ENCODE results near the gene GALNT2.

GALNT2 gene

DNA sequence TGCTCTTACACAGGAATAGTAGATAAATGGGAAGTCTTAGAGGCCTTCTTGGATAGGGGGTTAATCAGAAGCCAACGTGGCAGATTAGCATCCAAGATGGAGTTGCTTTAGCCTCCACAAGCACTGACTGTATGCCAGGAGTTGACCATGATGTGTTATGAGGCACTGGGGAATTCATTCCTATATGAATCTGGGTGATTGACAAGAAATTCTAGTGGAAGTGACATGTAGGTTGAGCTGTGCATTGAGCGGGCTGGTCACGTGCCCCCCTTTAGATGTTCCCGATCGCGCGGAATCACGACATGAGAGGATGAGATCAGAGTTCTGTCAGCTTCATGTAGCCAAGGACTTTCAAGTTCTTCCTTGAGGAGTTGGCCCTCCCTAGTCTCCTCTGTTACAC is 31.7 kb downstream of the GALNT2 start:
- H3K36me3 ChIP-seq (replicated peaks in 1 of 2; ENCODE audit: control insufficient read depth in 2 of 2, insufficient read depth in 2 of 2, low read length in 2 of 2), result peaks cover 0 to 4% of the 10 kb centered on the region in 2 donors

DNA sequence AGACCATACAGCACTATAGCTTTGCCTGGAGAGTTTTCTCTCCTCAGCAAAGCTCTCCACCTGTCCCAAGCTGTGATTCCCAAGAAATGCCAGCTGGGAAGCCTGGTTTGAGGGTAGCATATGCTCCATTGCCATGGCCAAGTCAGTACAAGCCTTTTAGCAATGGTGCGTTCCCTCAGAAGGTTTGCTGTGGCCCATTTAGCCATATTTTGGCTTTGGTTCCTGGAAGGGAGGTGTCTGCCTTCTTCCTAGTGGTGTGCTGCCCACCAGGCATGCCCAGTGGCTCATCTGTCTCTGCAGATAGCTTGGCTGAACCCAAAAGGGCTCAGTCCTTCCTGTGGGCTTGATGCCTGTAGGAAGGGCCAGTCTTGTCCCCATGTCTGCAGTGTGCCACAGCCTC is 32.4 kb downstream of the GALNT2 start:
- DNase-seq (ENCODE audit: low spot score), result no peak
- H3K9me3 ChIP-seq (replicated peaks in 1 of 2; ENCODE audit: control insufficient read depth in 2 of 2, insufficient read depth in 1 of 2, low read depth in 1 of 2, low read length in 2 of 2), result no peaks in the 10 kb centered on the region
- no peak overlapping the region for H3K4ac ChIP-seq (ENCODE audit: low read length)
- WGBS, 2 donors (ENCODE audit: extremely low coverage in 2 of 2, insufficient read length in 2 of 2, insufficient replicate concordance in 1 of 2), result no CpG with 5 or more reads among the region's 1 CpG
- no peak overlapping the region for H2AK5ac ChIP-seq (ENCODE audit: low read depth, low read length)
- H3K36me3 ChIP-seq (replicated peaks in 1 of 2; ENCODE audit: control insufficient read depth in 2 of 2, insufficient read depth in 2 of 2, low read length in 2 of 2), result peaks cover 0 to 4% of the 10 kb centered on the region in 2 donors
- no peak overlapping the region for H4K8ac ChIP-seq (ENCODE audit: low read depth, low read length)
- H4K91ac ChIP-seq (ENCODE audit: low read depth, low read length, poor library complexity), result no peak overlapping the region
- H3K14ac ChIP-seq (ENCODE audit: low read length), result no peak overlapping the region
- no peak overlapping the region for H3K27ac ChIP-seq (replicated peaks; ENCODE audit: low read length)
- H2BK15ac ChIP-seq (ENCODE audit: low read length), result no peak overlapping the region
- no peak overlapping the region for H3K4me2 ChIP-seq (ENCODE audit: insufficient read depth, low read length, poor library complexity, severe bottlenecking)
- H3K9ac ChIP-seq (ENCODE audit: low read depth, low read length, poor library complexity), result no peak overlapping the region
- H3K23ac ChIP-seq (ENCODE audit: low read depth, low read length, poor library complexity), result no peak overlapping the region
- H2AFZ ChIP-seq (ENCODE audit: low read length), result no peak overlapping the region
- no peak overlapping the region for H2BK120ac ChIP-seq (ENCODE audit: low read depth, low read length)
- peaks cover 2 to 11% of the 10 kb centered on the region in 2 donors for H3K4me1 ChIP-seq (ENCODE audit: control insufficient read depth in 2 of 2, insufficient read depth in 1 of 2, low read depth in 1 of 2, low read length in 2 of 2)
- H3K18ac ChIP-seq (ENCODE audit: low read length), result no peak overlapping the region
- H3K79me1 ChIP-seq (ENCODE audit: low read depth, low read length), result peaks cover 2% of the 10 kb centered on the region
- H2BK12ac ChIP-seq (ENCODE audit: low read length), result no peak overlapping the region
- H3K27me3 ChIP-seq (ENCODE audit: control insufficient read depth in 3 of 3, insufficient read depth in 3 of 3, low read depth in 1 of 3, low read length in 3 of 3), result no peaks in the 10 kb centered on the region
- H3K4me3 ChIP-seq (ENCODE audit: low read length in 2 of 2), result no peak overlapping the region
- H2BK5ac ChIP-seq (ENCODE audit: low read length), result no peak overlapping the region

More for the DNA sequence above, 31.7 kb downstream of the GALNT2 start:
- Histone ChIP-seq H3K18ac (ENCODE audit: low read length) (no peak overlapping the region), H2AFZ (ENCODE audit: low read length) (no peak overlapping the region), H4K91ac (ENCODE audit: low read depth, low read length, poor library complexity) (no peak overlapping the region), H3K79me1 (ENCODE audit: low read depth, low read length) (peaks cover 2% of the 10 kb centered on the region), H3K27ac (replicated peaks; ENCODE audit: low read length) (no peak overlapping the region), H3K9ac (ENCODE audit: low read depth, low read length, poor library complexity) (no peak overlapping the region), H3K4me1 (ENCODE audit: control insufficient read depth in 2 of 2, insufficient read depth in 1 of 2, low read depth in 1 of 2, low read length in 2 of 2) (peaks cover 0 to 4% of the 10 kb centered on the region in 2 donors), H3K23ac (ENCODE audit: low read depth, low read length, poor library complexity) (no peak overlapping the region), H3K9me3 (replicated peaks in 1 of 2; ENCODE audit: control insufficient read depth in 2 of 2, insufficient read depth in 1 of 2, low read depth in 1 of 2, low read length in 2 of 2) (no peaks in the 10 kb centered on the region), H3K4me3 (ENCODE audit: low read length in 2 of 2) (no peak overlapping the region), H3K4me2 (ENCODE audit: insufficient read depth, low read length, poor library complexity, severe bottlenecking) (no peak overlapping the region), H2BK5ac (ENCODE audit: low read length) (no peak overlapping the region), H2BK120ac (ENCODE audit: low read depth, low read length) (no peak overlapping the region), H2BK12ac (ENCODE audit: low read length) (no peak overlapping the region), H2BK15ac (ENCODE audit: low read length) (no peak overlapping the region), H3K4ac (ENCODE audit: low read length) (no peak overlapping the region), H4K8ac (ENCODE audit: low read depth, low read length) (no peak overlapping the region), H3K14ac (ENCODE audit: low read length) (no peak overlapping the region), H3K27me3 (ENCODE audit: control insufficient read depth in 3 of 3, insufficient read depth in 3 of 3, low read depth in 1 of 3, low read length in 3 of 3) (no peaks in the 10 kb centered on the region), H2AK5ac (ENCODE audit: low read depth, low read length) (no peak overlapping the region)
- no CpG with 5 or more reads among the region's 8 CpGs for WGBS, 2 donors (ENCODE audit: extremely low coverage in 2 of 2, insufficient read length in 2 of 2, insufficient replicate concordance in 1 of 2)
- DNase-seq (ENCODE audit: low spot score), result no peak

DNA sequence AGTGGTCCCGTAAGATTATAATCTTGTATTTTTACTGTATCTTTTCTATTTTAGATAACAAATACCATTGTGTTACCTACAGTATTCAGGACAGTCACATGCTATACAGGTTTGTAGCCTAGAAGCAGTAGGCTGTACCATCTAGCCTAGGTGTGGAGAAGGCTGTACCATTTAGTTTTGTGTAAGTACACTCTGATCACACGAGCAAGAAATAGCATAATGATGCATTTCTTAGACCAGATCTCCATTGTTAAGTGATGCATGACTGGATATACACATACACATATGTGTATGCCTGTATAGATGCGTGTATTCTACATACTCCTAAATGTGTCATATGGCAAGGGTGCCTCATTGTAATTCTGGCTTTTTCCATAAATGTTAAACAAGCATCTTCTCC is 33.9 kb downstream of the GALNT2 start:
- no peak overlapping the region for H4K8ac ChIP-seq (ENCODE audit: low read depth, low read length)
- H3K27ac ChIP-seq (replicated peaks; ENCODE audit: low read length), result no peak overlapping the region
- no peaks in the 10 kb centered on the region for H3K27me3 ChIP-seq (ENCODE audit: control insufficient read depth in 3 of 3, insufficient read depth in 3 of 3, low read depth in 1 of 3, low read length in 3 of 3)
- no peak overlapping the region for H3K18ac ChIP-seq (ENCODE audit: low read length)
- no peak overlapping the region for H4K91ac ChIP-seq (ENCODE audit: low read depth, low read length, poor library complexity)
- no peak overlapping the region for H2AFZ ChIP-seq (ENCODE audit: low read length)
- H3K9me3 ChIP-seq (replicated peaks in 1 of 2; ENCODE audit: control insufficient read depth in 2 of 2, insufficient read depth in 1 of 2, low read depth in 1 of 2, low read length in 2 of 2), result no peaks in the 10 kb centered on the region
- H3K36me3 ChIP-seq (replicated peaks in 1 of 2; ENCODE audit: control insufficient read depth in 2 of 2, insufficient read depth in 2 of 2, low read length in 2 of 2), result no peaks in the 10 kb centered on the region
- DNase-seq (ENCODE audit: low spot score), result no peak
- H3K4me1 ChIP-seq (ENCODE audit: control insufficient read depth in 2 of 2, insufficient read depth in 1 of 2, low read depth in 1 of 2, low read length in 2 of 2), result peaks cover 10 to 20% of the 10 kb centered on the region in 2 donors
- no peak overlapping the region for H2BK12ac ChIP-seq (ENCODE audit: low read length)
- H2BK120ac ChIP-seq (ENCODE audit: low read depth, low read length), result no peak overlapping the region
- H3K79me1 ChIP-seq (ENCODE audit: low read depth, low read length), result peaks cover 4% of the 10 kb centered on the region
- H2BK5ac ChIP-seq (ENCODE audit: low read length), result no peak overlapping the region
- H3K4ac ChIP-seq (ENCODE audit: low read length), result no peak overlapping the region
- no peak overlapping the region for H2AK5ac ChIP-seq (ENCODE audit: low read depth, low read length)
- H3K14ac ChIP-seq (ENCODE audit: low read length), result no peak overlapping the region
- no peak overlapping the region for H3K4me2 ChIP-seq (ENCODE audit: insufficient read depth, low read length, poor library complexity, severe bottlenecking)
- H2BK15ac ChIP-seq (ENCODE audit: low read length), result no peak overlapping the region
- no CpG with 5 or more reads among the region's 3 CpGs for WGBS, 2 donors (ENCODE audit: extremely low coverage in 2 of 2, insufficient read length in 2 of 2, insufficient replicate concordance in 1 of 2)
- H3K23ac ChIP-seq (ENCODE audit: low read depth, low read length, poor library complexity), result no peak overlapping the region
- no peak overlapping the region for H3K4me3 ChIP-seq (ENCODE audit: low read length in 2 of 2)
- H3K9ac ChIP-seq (ENCODE audit: low read depth, low read length, poor library complexity), result no peak overlapping the region

DNA sequence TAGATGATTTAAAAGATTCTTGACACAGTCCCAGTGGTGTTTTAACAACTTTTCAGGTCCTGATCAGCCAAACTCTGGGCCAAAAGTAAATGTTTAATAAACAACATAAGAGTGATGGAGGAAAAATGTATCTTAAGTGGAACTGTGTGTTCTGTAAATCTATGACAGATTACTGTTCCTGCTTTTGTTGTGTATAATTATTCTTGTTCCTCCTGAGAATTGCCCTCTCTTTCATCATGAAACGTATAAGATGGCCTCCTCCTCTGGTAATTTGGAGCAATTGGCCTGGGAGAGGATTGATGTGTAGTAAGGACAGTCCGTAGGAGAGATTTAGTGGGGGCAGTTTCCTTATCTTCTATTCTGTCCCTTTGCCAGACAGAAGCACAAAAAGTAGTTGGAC is 34.5 kb downstream of the GALNT2 start:
- no peak overlapping the region for H3K18ac ChIP-seq (ENCODE audit: low read length)
- H3K4me3 ChIP-seq (ENCODE audit: low read length in 2 of 2), result no peak overlapping the region
- H2BK12ac ChIP-seq (ENCODE audit: low read length), result no peak overlapping the region
- H2BK15ac ChIP-seq (ENCODE audit: low read length), result no peak overlapping the region
- no peak overlapping the region for H3K27ac ChIP-seq (replicated peaks; ENCODE audit: low read length)
- no peaks in the 10 kb centered on the region for H3K36me3 ChIP-seq (replicated peaks in 1 of 2; ENCODE audit: control insufficient read depth in 2 of 2, insufficient read depth in 2 of 2, low read length in 2 of 2)
- no peak for DNase-seq (ENCODE audit: low spot score)
- no peak overlapping the region for H4K8ac ChIP-seq (ENCODE audit: low read depth, low read length)
- WGBS, 2 donors (ENCODE audit: extremely low coverage in 2 of 2, insufficient read length in 2 of 2, insufficient replicate concordance in 1 of 2), result no CpG with 5 or more reads among the region's 2 CpGs
- H3K9me3 ChIP-seq (replicated peaks in 1 of 2; ENCODE audit: control insufficient read depth in 2 of 2, insufficient read depth in 1 of 2, low read depth in 1 of 2, low read length in 2 of 2), result no peaks in the 10 kb centered on the region
- no peak overlapping the region for H3K9ac ChIP-seq (ENCODE audit: low read depth, low read length, poor library complexity)
- H3K27me3 ChIP-seq (ENCODE audit: control insufficient read depth in 3 of 3, insufficient read depth in 3 of 3, low read depth in 1 of 3, low read length in 3 of 3), result no peaks in the 10 kb centered on the region
- peaks cover 4% of the 10 kb centered on the region for H3K79me1 ChIP-seq (ENCODE audit: low read depth, low read length)
- H3K4me2 ChIP-seq (ENCODE audit: insufficient read depth, low read length, poor library complexity, severe bottlenecking), result no peak overlapping the region
- H3K4ac ChIP-seq (ENCODE audit: low read length), result no peak overlapping the region
- H3K14ac ChIP-seq (ENCODE audit: low read length), result no peak overlapping the region
- no peak overlapping the region for H3K23ac ChIP-seq (ENCODE audit: low read depth, low read length, poor library complexity)
- H2AK5ac ChIP-seq (ENCODE audit: low read depth, low read length), result no peak overlapping the region
- no peak overlapping the region for H2BK120ac ChIP-seq (ENCODE audit: low read depth, low read length)
- H4K91ac ChIP-seq (ENCODE audit: low read depth, low read length, poor library complexity), result no peak overlapping the region
- peaks cover 10 to 20% of the 10 kb centered on the region in 2 donors for H3K4me1 ChIP-seq (ENCODE audit: control insufficient read depth in 2 of 2, insufficient read depth in 1 of 2, low read depth in 1 of 2, low read length in 2 of 2)
- no peak overlapping the region for H2AFZ ChIP-seq (ENCODE audit: low read length)
- H2BK5ac ChIP-seq (ENCODE audit: low read length), result no peak overlapping the region

All from neuronal stem cell (in vitro differentiated cells).